Esophagus mucosa (tissue), 1 donor: ENCODE data around the gene CD48. TPM values are rescaled to one million over a fixed set of nuclear protein-coding genes. Genes with fewer than 3 reads are reported as not detected.
A peak's percentile ranks its signal among the peaks of the same experiment; 100 is the strongest.

Source experiments
- ATAC-seq: fragments of 200-7000 bp; cut with Tn5 transposase; one replicate; pipeline ENCODE4 v1.9.1; 2020
- total RNA-seq: library from RNA; stranded (reverse); gene quantifications from one replicate; pipeline ENCODE4 v1.2.4, GENCODE V29; 2023
- donor health status: DM: yes; HTN: yes; CAD: no.

The CD48 gene, protein sequence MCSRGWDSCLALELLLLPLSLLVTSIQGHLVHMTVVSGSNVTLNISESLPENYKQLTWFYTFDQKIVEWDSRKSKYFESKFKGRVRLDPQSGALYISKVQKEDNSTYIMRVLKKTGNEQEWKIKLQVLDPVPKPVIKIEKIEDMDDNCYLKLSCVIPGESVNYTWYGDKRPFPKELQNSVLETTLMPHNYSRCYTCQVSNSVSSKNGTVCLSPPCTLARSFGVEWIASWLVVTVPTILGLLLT
- total RNA-seq: 2.0 TPM

DNA sequence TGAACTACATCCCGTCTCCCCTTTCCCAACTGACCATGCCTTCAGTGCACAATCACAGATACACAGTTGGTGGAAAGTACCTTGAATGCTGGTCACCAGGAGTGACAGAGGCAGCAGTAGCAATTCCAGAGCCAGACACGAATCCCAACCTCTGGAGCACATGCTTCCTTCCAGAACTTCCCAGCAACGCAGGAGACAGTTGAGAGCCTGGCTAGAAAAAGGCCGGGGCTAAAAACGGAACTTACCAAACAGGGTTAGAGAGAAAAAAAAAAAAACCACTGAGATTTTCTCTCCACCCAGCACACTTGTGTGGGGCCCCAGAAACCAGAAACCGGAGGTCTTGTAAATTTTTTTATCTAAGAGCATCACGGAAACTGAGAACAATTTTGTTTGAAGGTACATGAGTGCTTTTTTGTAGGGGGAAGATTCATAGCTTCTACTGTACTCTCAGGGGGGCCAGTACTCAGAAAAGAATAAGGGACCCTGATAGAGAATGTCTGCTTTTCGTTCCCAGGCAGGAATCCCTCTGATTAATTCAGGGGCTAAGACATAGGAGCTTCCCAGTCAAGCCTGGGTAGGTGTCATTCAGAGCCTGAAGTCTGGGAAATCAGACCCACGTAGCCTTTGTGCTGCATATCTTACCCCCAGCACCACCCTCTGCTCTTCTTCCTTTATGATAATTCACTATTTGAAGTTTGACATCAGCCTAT, at the start of gene CD48:
TSS of gene CD48 (minus strand) at position 221 of the 710 bp plus-strand sequence. CDS start at position 162, 59 bp downstream.
- peak; percentile 5 for ATAC-seq

DNA sequence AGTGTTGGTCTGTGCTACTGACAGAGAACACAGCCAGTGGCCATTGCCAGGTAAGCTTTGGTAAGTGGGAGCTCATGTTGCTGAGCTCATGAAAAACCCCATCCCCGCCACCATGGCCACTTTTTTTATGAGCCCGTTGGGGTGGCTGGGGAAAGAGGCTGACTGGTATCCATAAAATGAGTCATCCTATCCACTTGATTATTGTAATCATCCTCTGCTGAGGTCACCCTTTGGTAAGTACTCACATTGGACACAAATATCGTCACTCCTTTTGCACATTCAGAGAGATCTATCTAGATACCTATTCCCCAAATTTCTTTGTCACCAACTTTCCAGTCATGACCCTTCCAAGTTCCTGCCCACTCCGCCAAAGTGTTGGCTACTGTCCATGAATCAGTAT, 49.4 kb upstream of the CD48 start:
- ATAC-seq: no peak

DNA sequence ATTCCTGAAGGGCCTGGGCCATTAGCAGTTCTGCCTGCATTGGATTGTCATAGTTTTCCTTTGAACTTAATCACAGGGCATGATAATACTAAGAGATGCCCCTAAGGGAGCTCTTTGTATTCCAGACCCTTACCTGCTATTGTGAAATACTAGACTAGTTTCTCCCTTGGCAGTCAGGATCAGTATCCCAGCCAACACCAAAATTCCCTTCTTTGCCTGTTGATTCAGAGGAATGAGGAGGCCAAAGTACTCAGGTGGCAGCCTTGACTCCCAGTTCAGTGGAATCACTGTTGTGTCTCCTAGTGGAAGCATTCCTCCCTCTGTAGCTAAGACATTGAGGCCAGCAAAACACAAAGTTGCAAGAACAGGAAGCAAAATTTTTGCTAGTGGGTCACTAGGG, 48.1 kb upstream of the CD48 start:
- ATAC-seq: no peak

DNA sequence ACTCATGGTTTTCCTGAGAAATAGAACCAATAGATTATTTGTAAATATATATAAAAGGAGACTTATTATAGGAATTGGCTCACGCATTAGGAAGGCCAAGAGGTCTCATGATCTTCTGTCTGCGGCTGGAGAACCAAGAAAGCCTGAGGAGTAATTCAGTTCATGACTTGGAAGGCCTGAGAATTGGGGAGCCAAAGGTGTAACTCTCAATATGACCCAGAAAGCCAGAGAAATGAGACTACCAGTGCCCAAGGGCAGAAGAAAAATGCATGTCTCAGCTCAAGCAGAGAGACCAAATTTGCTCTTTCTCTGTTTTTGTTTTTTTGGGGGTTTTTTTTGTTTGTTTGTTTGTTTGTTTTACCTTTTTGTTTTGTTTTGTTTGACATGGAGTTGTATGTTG, 46.9 kb upstream of the CD48 start:
- ATAC-seq: no peak

DNA sequence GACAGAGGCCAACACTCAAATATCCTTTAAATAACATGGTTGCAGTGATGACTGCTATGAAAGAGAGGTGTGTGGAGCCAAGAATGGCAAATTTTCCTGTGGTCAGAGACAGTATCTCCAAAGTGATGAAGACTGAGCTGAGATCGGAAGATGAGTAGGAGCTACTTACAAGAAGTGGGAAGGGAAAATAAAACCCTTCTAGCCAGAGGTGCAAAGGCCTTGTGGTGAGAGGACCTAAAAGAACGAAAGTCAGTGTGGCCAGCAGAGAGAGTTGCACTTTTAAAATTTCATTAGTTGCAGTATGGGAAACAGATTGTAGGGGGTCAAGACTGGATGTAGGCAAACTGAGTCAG, 45.2 kb upstream of the CD48 start:
- no peak for ATAC-seq

DNA sequence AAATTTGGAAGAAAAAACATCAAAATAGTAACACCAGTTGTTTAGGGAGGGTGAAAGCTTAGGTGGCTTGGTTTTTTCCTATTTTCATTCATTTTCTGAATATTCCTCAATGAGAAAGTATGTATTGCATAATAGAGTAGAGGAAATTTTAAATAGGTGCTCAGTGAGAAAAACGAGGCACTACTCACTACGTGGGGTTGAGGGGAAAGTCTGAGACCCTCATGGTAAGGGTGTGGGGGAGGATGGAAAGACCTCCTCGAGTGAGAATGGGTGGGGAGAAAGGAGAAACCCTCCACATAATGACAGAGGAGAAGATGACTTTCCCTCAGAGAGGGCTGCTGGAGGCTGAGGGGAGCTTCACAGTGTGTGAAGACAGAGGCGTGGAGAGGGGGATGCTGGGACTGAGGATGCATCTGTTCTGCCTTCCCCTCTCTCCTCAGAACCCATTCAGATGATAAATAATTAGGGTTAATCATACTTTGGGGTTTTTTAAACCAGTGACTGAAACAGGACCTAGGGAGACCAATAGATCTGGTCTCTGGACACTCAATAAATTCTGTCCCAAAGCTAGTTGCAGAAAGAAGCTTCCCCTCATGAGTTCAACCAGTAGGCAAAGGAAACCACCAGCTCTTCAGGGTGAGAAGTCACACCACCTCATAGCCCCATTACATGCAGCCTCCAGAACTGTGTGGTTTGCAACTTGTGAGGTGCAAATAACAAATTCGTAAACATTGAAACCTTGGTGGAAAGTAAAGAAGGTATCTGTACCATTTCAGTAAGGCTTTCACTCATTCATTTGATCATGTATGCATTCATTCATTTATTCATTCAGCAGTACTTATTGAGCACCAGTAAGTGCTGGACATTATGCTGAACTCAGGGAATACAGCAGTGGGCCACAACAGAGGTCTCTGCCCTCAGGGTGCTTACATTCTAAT, 44.6 kb upstream of the CD48 start:
- ATAC-seq: no peak

DNA sequence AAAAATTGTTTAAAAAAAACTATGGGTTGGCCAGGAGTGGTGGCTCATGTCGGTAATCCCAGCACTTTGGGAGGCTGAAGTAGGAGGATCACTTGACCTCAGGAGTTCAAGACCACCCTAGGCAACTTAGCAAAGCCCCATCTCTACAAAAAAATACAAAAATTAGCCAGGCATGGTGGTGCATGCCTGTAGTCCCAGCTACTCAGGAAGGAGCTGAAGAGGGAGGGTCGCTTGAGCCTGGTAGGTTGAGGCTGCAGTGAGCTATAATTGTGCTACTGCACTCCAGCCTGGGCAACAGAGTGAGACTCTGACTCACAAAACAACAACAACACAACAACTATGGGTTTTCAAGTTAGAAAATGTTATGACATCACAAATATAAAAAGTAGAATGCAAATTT, 43.8 kb upstream of the CD48 start:
- no peak for ATAC-seq

DNA sequence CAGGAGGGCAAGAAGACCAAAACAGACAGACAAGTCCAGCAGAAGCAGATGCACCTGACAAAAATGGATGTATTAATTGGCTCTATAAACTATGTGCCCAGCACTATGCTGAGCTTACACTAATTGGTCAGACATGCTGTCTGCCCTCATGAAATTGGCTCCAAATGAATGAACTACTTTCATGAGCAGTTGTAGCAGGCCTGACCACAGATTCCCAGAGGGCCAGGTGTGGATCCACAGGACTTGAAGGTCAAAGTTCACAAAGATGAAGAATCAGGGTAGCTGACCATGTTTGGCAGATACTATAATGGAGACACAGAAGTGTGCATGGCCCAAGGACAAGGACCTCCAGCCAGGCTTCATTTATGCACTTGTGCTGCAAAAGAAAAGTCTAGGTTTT, 42.0 kb upstream of the CD48 start:
- no peak for ATAC-seq

DNA sequence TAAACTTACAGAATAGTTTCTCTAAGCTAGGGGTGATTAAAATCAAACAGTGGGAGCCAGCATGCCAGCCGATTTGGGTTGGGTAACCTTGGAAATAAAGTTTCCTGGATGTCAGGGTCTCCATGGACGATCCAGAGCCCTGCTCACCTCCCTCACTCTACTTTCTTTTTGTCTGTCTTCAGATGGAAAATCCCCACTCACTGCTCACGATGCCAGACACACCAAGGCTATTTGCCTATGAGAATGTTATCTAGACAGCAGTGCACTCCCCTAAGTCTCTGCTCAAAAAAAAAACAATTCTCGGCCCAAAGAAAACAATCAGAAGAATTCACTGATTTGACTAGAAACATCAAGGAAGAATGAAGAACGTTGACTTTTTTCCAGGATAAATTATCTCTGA, 41.3 kb upstream of the CD48 start:
- ATAC-seq: no peak

DNA sequence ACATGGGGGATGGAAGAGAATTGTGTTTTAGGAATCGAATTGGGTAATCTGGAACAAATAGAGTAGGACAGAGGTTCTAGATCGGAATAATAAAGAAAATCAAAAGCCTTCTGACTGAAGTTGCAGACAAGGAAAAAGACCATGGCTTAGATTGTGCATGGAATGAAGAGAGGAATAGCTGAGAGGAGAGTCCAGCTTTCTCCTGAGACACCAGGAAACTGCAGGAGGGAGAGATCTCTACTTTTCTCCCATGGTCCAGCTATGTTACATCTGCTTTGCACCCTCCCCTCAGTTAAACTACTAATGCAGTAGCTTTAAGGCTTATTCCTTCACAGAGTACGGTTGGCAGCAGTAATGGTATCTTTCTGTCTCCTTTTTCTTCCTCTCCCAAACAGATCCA, 40.8 kb upstream of the CD48 start:
- no peak for ATAC-seq

DNA sequence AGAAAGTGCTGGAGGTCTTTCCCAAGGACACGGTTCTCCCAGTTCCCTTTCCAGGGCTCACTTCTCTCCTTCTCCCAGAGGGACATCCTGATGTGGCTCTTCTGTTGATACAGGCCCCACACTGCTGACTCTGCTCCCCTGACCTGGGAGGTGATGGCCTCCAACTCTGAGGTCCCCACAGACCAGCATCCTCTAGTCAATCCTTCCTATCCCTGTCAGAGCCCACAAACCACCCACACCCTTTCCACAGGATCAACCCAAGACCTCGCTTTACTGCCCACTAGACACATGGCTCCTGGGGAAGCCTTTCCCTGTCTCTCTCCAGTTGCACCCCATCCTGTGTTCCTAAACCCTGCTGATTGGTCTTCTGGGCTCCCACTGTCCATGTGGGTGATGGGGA, 39.0 kb upstream of the CD48 start:
- ATAC-seq: no peak

DNA sequence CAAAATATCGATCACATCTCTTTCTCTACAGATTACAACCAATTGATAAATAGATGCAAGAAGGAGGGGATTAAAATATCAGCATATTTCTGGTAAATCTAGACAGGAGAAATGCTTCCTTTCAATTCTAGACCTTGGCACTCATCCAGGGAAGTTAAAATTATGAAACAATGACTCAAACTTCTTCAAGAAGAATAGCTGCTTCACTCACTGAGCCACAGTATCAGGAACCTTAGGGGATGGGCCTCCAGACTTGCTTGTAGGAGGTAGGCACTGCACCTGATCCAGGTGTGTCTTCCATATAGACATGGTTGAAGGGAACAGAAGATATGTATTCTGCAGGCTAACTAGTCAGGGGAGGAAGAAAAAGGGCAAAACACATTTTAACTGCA, 37.3 kb upstream of the CD48 start:
- peak; percentile 86 for ATAC-seq

DNA sequence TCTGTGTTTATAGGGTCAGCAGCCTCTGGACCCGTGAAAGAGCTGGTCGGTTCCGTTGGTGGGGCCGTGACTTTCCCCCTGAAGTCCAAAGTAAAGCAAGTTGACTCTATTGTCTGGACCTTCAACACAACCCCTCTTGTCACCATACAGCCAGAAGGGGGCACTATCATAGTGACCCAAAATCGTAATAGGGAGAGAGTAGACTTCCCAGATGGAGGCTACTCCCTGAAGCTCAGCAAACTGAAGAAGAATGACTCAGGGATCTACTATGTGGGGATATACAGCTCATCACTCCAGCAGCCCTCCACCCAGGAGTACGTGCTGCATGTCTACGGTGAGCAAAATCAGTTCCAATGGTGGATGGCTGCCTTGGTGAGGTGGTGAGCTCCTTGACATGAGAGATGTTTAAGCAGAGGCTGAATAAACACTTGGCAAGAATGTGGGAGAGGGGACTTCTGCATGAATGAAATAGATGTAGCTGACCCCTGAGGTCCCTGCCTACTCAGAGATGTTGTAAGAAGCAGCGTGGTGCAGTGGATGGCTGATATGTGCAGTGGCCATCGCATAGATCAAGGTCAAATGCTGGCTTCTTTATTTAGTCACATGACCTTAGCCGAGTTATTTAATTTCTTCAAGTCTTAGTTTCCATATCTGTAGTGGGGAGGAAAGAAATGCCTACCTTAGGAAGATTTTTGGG, 36.7 kb upstream of the CD48 start:
- ATAC-seq: peak; percentile 89

DNA sequence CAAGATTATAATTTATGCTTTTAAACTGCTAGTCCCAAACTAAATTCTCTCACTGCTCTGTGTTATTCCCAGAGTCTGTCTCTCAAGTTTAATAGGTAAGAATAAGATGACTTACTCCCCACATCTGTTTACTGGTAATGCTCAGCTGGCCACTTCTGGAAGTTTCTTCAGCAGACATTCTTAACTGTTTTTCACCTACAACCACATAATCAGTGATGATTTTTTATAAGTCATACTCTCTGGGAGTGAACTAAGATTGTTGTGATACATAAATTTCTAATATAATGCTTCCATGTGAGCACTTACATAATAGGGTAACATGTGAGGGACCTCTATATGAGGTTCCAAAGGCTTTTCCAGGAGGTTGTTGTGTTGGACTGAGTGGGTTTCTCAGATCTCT, 36.1 kb upstream of the CD48 start:
- peak; percentile 4 for ATAC-seq

DNA sequence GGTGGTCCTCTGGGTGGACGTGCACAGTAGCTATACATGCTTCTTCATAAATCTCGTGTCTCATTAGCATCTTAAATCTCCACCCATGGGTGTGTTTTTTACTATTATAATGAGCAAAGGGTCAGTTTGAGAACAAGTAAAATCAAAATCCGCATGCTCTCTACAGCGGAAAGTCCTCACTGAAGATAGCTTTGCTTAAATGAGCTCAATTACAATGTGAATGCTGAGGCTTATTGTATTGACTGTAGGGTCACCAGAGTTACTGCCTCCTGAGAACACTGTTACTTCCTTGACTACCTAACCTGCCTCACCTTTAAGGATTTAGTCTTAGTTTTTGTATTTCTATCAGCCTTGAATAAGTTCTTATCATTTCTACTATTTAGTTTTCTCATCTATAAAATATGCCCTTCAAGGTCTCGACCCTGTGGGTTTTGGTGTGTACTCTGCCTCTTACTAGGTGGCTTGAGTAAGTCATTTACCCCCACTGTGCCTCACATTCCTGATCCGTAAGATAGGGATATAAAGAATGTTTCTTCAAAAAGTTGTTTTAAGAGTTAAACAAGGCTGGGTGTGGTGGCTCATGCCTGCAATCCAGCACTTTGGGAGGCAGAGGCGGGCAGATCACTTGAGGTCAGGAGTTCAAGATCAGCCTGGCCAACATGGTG, 35.3 kb upstream of the CD48 start:
- ATAC-seq: no peak

DNA sequence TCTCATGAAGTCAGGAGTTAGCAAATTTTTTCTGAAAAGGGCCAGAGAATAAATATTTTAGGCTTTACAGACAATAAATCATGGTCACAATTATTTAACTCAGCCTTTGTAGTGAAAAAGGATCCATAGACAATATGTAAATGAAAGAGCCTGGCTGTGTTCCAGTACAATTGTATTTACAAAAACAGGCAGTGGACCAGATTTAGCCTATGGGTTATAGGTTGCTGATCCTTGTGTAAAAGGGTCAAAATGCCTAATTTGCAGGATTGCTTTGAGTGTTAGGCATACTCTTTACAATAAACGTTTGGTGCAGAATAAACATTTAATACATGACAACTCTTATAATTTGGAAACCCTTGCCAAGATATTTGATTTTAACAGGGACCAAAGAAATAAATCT, 33.9 kb upstream of the CD48 start:
- ATAC-seq: no peak

DNA sequence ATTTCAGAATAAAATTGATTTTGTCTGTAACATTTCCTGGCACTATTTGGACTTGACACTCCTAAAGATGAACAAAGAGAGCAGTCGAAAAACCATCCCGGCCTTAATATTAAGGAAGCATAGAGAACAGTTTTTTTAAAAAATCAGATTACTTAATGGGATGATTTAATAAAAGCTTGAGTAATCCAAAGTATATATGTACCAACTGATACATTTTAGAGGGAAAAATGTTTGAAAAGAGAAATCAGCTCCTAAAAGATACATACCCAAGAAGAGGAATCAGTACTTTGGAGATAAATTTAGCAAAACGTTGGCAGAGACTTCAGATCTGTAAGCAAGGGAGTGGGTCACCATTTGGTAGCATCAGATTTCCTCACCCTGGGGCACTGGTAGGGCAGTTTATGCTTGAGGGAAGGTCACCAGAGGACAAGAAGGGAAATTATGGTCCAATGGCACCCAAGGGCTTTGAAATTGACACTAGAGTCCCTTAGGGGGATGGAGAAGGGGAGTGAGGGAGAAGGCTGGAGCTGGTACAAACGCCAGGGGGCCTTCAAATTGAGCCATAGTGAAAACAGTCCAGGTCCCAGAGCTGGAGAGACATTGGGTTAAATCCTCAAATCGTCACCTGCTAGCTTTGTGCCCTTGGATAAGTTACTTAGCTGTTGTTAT, 33.4 kb upstream of the CD48 start:
- ATAC-seq: no peak

DNA sequence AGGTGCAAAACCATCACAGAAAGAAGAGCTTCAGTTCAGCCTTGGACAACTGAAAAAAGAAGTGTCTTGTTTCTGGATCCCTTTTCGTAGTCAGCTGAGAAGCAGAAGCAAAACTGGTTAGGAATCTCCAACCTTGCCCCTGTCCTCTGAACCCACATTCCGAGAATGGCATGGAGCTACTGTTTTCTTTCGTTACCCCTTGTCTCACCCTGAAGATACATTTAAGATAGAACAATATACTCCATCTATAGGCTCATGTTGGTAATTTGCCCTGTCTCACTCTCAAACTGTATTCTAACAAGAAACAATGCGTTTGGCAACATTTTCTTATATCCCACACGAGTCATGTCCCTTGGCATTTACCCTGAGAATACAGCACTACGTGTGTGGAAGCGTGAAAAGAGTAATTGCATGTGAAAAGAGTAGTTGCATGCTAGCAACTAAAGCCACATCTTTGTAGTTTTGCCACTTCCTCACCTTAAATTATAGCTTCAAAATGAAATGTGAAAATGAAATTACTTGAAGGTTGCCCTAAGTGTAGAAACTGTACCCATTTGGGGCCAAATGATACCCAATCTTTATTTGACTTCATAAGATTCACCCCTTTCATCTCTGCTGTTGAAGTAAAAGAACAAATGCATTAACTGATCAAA, 32.7 kb upstream of the CD48 start:
- ATAC-seq: no peak

DNA sequence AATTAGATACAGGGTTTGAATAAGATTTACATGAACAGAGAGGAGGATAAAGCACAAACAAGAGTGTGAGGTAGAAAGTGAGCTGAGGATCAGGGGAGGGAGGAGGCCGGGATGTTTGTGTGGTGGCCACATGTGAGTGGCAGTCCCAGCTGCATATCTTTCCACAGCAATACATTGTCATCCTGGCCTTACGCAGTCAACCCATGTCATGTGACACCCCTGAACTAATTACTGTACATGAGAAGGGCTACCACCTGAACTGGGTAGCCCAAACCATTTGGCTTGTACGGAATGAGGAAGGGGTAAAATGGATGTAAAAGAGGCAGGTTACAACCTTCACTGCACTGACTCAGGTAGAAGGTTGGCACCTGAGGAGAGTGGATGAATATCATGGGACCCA, 31.6 kb upstream of the CD48 start:
- no peak for ATAC-seq

DNA sequence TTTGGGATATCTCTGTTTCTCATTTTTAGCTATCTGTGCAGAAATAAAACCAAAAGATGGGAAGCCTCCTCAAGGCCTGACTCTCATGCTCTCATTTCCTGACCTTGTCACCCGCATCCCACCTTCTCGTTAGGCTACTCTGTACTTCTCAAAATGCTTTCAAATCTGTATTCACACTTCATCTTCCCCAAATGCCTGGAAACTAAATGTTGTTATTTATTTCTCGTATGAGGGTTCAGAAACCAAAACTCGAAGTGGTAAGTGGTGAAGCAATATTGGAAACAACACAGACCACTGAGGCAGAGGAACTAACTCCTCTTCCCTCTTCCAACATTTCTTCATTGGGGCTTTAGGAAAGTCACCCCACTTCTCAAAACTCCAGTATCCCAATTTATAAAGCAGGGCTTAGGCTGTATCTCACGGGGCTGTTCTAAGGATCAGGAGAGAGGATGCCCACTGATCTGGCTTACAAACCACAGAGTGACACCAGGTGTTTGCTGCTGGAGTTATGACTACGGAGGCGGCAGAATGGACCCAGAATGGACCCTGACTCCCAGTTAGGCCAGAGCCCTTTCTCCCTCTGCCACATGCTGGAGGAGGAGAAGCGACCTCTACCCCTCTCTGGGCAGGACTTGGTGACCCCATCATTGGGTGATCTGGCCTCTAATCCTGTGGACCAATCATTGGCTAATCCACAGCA, 31.0 kb upstream of the CD48 start:
- ATAC-seq: no peak
